Heart left ventricle (tissue), 16 donors: ENCODE results near the gene CLPTM1. TPM values are rescaled to one million over a fixed set of nuclear protein-coding genes. Genes with fewer than 3 reads are reported as not detected.

ENCODE experiments used
- ATAC-seq, 4 donors: fragments of 200-7000 bp; cut with Tn5 transposase; one replicate each; pipeline ENCODE4 v1.9.1; 2020 to 2022; ENCODE audit warnings: moderate library complexity in 4 of 4, mild to moderate bottlenecking in 3 of 4, moderate number of reproducible peaks in 1 of 4
- DNase-seq, 5 donors: peaks; one replicate each; pipeline ENCODE4 v3.0.0-alpha.2; 2020
- H3K27ac ChIP-seq, 12 donors: fragments of 200-600 bp; sonication (generic) in 4 of 12; one replicate each; pipeline versions ENCODE4 v1.5.0 to v1.8.0; 2016 to 2022; ENCODE audit warnings: mild to moderate bottlenecking in 2 of 12
- H3K27me3 ChIP-seq, 9 donors: fragments of 200-600 bp; sonication (generic) in 2 of 9; one replicate each; pipeline versions ENCODE4 v1.5.1 to v1.8.0; 2016 to 2022; ENCODE audit warnings: mild to moderate bottlenecking in 3 of 9
- H3K36me3 ChIP-seq, 9 donors: fragments of 200-600 bp; sonication (generic) in 2 of 9; one replicate each; pipeline versions ENCODE4 v1.5.0 to v1.8.0; 2018 to 2022; ENCODE audit warnings: mild to moderate bottlenecking in 2 of 9
- H3K4me1 ChIP-seq, 12 donors: fragments of 200-600 bp; sonication (generic) in 4 of 12; one replicate each; pipeline versions ENCODE4 v1.5.0 to v1.8.0; 2016 to 2022; ENCODE audit warnings: mild to moderate bottlenecking in 3 of 12
- H3K4me3 ChIP-seq, 12 donors: fragments of 200-600 bp; sonication (generic) in 4 of 12; one replicate each; pipeline versions ENCODE4 v1.5.0 to v1.8.0; 2017 to 2022; ENCODE audit warnings: mild to moderate bottlenecking in 9 of 12, moderate library complexity in 4 of 12
- H3K9me3 ChIP-seq, 12 donors: fragments of 200-600 bp; sonication (generic) in 4 of 12; one replicate each; pipeline versions ENCODE4 v1.5.0 to v1.8.0; 2016 to 2022; ENCODE audit warnings: mild to moderate bottlenecking in 1 of 12
- POLR2A ChIP-seq, 2 donors: fragments of 450-650 bp; IDR thresholded peaks; one replicate each; pipeline ENCODE4 v1.6.1; 2017; ENCODE audit warnings: antibody characterized with exemption in 2 of 2, mild to moderate bottlenecking in 2 of 2, moderate library complexity in 2 of 2
- WGBS, 4 donors: extraction: QIAGEN DNeasy Blood & Tissue Kit in 2 of 4; methylation state at CpG; one replicate each; pipeline versions ENCODE4 v1.1.5 to v1.1.7; 2013 to 2018; 5-methylcytosine and 5-hydroxymethylcytosine counted together
- intact Hi-C, 10 donors: fragments of 100-400 bp; cut with DNase I; formaldehyde crosslinking; loops; one replicate each; pipeline versions ENCODE4 v1.11.1 to v1.14.2; 2022
- polyA plus RNA-seq, 2 donors: library from polyadenylated mRNA; stranded (reverse); fragments of 200-250 nt; gene quantifications; one replicate each; pipeline ENCODE4 v1.2.3, GENCODE V29; 2013
- total RNA-seq, 9 donors: library from RNA; depleted of rRNA in 2 of 9; stranded (reverse); fragments of >200 nt in 2 of 9; fragmentation: NEBNext Ultra II Directional in 3 of 9; extraction: Animal tissue kit (Norgen Biotek cat#: 25700) in 3 of 9; gene quantifications; one replicate each; pipeline versions ENCODE4 v1.1.0 to v1.2.4, GENCODE V29; 2016 to 2023
- TF ChIP-seq, protein P1 (sequence below), 12 donors: fragments of 200-600 bp; sonication (generic) in 4 of 12; IDR thresholded peaks; one replicate each; pipeline versions ENCODE4 v1.5.0 to v1.8.0; 2018 to 2022; ENCODE audit warnings: antibody characterized with exemption in 12 of 12, mild to moderate bottlenecking in 5 of 12
- donor health status: ischemic (EF 13 %, LVEDD 7.1; RV severe dilation, severe dysfunction).
- donor health status: healthy with polysubstance abuse.
- donor health status: DM: no; HTN: yes; CAD: no.
- donor health status: DM: no; HTN: no; CAD: no.
- donor health status: ischemic (EF 25% LVEDD 6.9; RV normal size, moderate dysfunction).
- donor health status: ischemic (EF 25% LVEDD 5.7; RV mildly dilated, moderate dysfunction).
- donor health status: healthy.
- donor health status: DM: yes; HTN: yes; CAD: no.
- donor health status: ischemic (EF 35%, LVEDD 5.7; RV mildly dilated, moderate dysfunction).
- donor health status: nonischemic (EF 11% LVEDD 7.7; RV severe dilation, severe dysfunction).
- donor health status: DM: yes; HTN: yes; CAD: no.
- donor health status: PGD.
- donor health status: ischemic (EF 29% LVEDD 5.4; RV normal size, mild dysfunction).
- donor health status: nonischemic (EF 23%, LVEDD 6.1; RV moderate dilation, normal function).

Gene CLPTM1
- total and polyA plus RNA-seq, 11 donors = 89.2 to 120 (median 96.0) TPM

DNA sequence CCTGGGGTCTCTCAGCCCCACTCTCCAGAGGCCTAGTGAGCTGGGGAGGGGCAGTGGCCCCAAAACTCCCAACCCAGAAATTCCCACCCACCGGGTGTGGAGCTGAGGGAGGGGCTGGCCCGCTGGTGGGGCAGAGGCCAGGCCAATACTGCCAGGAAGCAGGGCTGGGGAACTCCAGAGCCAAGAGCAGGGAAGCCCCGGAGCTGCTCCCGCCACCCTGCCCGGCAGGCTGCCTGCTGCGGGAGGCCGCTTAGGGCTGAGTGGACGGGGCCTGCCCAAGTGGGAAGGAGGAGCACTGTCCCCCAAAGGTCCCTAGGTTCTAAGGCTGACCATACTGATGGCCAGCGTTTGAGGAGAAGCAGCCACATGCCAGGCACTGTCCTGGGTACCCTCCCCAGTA, 33.1 kb downstream of the CLPTM1 start:
- DNase-seq (no peak), ATAC-seq (no peak)
- Histone ChIP-seq H3K9me3 (no peaks in the 10 kb centered on the region), H3K27me3 (no peaks in the 10 kb centered on the region), H3K4me1 (no peaks in the 10 kb centered on the region), H3K36me3 (peaks cover 0 to 96% (median 89%) of the 10 kb centered on the region in 9 donors), H3K4me3 (no peak overlapping the region), H3K27ac (no peak overlapping the region)
- no peak for TF ChIP-seq POLR2A (IDR thresholded peaks at IDR 0.05)
- TF ChIP-seq, protein P1, sequence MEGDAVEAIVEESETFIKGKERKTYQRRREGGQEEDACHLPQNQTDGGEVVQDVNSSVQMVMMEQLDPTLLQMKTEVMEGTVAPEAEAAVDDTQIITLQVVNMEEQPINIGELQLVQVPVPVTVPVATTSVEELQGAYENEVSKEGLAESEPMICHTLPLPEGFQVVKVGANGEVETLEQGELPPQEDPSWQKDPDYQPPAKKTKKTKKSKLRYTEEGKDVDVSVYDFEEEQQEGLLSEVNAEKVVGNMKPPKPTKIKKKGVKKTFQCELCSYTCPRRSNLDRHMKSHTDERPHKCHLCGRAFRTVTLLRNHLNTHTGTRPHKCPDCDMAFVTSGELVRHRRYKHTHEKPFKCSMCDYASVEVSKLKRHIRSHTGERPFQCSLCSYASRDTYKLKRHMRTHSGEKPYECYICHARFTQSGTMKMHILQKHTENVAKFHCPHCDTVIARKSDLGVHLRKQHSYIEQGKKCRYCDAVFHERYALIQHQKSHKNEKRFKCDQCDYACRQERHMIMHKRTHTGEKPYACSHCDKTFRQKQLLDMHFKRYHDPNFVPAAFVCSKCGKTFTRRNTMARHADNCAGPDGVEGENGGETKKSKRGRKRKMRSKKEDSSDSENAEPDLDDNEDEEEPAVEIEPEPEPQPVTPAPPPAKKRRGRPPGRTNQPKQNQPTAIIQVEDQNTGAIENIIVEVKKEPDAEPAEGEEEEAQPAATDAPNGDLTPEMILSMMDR (IDR thresholded peaks at IDR 0.05) = no peak
- WGBS, 4 donors = 83 to 100% (median 86%) methylated on average over 5 to 9 of the region's 9 CpGs
- intact Hi-C loops = no loop called here

DNA sequence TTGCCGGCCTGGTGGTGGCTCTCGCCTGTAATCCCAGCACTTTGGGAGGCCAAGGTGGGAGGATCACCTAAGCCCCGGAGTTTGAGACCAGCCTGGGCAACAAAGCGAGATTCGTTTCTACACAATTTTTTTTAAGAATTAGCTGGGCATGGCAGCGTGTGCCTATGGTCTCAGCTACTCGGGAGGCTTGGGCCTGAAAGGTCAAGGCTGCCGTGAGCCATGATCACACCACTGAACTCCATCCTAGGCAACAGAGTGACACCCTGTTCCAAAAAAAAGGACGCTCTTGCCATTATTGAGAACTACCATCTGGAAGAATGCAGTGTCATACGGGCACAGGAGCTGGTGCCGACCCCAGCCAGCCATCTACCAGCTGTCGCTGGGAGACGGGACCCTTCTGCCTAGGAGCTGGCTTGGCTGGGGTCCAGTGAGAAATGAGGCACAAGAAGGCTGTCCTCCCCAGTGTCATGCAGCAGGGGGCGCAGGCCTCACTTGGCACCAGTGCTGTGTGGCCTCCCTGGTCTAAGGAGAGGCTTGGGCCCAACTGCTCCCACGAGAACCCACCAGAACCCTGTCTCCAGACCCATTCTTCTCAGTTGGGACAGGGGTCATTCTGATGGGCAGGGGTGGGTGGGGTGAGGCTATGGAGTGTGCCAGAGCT, 33.8 kb downstream of the CLPTM1 start:
- intact Hi-C loops = no loop called here
- peaks cover 0 to 99% (median 89%) of the 10 kb centered on the region in 9 donors for H3K36me3 ChIP-seq
- no peak overlapping the region for H3K27ac ChIP-seq
- H3K27me3 ChIP-seq = no peaks in the 10 kb centered on the region
- peak; percentile 55 to 82 (median 66) for DNase-seq
- no peak overlapping the region for H3K4me3 ChIP-seq
- ATAC-seq = peak in 3 of 4 donors; percentile 18 to 38 (median 36)
- TF ChIP-seq, protein P1 (IDR thresholded peaks at IDR 0.05) = peak in 11 of 12 donors; percentile 28 to 62 (median 46)
- TF ChIP-seq POLR2A (IDR thresholded peaks at IDR 0.05) = no peak
- H3K4me1 ChIP-seq = no peaks in the 10 kb centered on the region
- 76 to 80% (median 79%) methylated on average over 14 to 15 of the region's 15 CpGs for WGBS, 4 donors
- H3K9me3 ChIP-seq = no peaks in the 10 kb centered on the region

DNA sequence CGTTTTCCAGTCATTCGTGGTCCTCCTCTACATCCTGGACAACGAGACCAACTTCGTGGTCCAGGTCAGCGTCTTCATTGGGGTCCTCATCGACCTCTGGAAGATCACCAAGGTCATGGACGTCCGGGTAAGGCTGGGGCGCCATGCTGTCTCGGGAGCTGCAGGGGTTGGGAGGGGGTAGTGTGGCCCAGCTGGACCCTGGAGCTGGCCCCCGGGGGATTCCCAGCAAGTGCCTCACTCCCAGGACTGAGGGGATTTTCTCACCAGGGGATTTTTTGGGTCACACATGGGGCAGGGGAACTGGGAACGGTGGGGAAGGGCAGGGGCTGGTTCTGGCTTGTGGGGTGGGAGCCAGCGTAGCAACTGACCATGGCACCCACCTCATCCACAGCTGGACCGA, 35.3 kb downstream of the CLPTM1 start:
- Histone ChIP-seq H3K36me3 (peaks cover 0 to 85% (median 74%) of the 10 kb centered on the region in 9 donors), H3K4me3 (no peak overlapping the region), H3K4me1 (no peaks in the 10 kb centered on the region), H3K27me3 (no peaks in the 10 kb centered on the region), H3K27ac (no peak overlapping the region), H3K9me3 (no peaks in the 10 kb centered on the region)
- TF ChIP-seq, protein P1 (IDR thresholded peaks at IDR 0.05) = no peak
- TF ChIP-seq POLR2A (IDR thresholded peaks at IDR 0.05) = no peak
- intact Hi-C loops = no loop called here
- WGBS, 4 donors = 86 to 89% (median 87%) methylated on average over 10 to 14 of the region's 14 CpGs
- DNase-seq = no peak
- ATAC-seq = no peak

DNA sequence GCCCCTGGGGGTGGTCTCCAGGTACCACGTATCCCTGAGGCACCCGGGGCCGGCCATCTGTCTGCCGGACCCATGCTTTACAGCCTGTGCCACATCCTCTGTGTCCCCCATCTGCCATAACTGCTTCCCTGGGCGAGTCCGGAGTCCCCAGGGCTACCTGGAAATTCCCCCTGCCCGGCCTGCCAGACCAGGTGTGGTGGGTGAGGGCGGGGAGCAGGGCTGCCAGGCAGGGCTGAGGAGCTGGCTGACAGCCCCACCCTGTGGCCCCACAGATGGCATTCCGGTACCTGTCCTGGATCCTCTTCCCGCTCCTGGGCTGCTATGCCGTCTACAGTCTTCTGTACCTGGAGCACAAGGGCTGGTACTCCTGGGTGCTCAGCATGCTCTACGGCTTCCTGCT, 35.8 kb downstream of the CLPTM1 start:
- intact Hi-C loops = no loop called here
- H3K27ac ChIP-seq = no peak overlapping the region
- 94 to 98% (median 97%) methylated on average over 4 to 12 of the region's 12 CpGs for WGBS, 4 donors
- H3K9me3 ChIP-seq = no peaks in the 10 kb centered on the region
- H3K4me3 ChIP-seq = no peak overlapping the region
- H3K27me3 ChIP-seq = no peaks in the 10 kb centered on the region
- DNase-seq = no peak
- TF ChIP-seq, protein P1 (IDR thresholded peaks at IDR 0.05) = no peak
- no peak for TF ChIP-seq POLR2A (IDR thresholded peaks at IDR 0.05)
- no peak for ATAC-seq
- H3K36me3 ChIP-seq = peaks cover 0 to 79% (median 69%) of the 10 kb centered on the region in 9 donors
- H3K4me1 ChIP-seq = no peaks in the 10 kb centered on the region
